ENCODE measurements around the gene C14orf180.
"Not testable (repeated sequence)": the region's sequence is repeated elsewhere in the genome, so short reads cannot be mapped to it uniquely, and the experiment has no call there.

C14orf180 gene

DNA sequence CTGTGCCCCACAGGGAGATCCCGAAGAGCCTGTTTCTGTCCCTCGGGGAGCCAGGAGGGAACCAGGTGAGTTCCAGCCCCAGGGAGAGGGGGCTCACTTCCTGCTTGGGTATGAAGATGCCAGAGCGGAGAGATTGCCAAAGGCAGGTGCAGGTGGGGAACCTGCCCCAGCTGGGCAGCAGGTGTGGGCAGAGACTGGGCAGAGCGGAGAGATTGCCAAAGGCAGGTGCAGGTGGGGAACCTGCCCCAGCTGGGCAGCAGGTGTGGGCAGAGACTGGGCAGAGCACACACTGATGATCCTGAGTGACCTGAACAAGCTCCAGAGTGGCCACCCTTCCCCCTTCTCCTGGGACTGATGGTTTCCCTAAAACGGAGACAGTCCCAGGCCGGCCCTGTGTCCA lies 375 bp downstream of the C14orf180 start:
- DNase-seq: not testable (repeated sequence)

GRCh38 chr14:104580961-104581360 lies 1.4 kb downstream of the C14orf180 start:
- no peak for DNase-seq

DNA sequence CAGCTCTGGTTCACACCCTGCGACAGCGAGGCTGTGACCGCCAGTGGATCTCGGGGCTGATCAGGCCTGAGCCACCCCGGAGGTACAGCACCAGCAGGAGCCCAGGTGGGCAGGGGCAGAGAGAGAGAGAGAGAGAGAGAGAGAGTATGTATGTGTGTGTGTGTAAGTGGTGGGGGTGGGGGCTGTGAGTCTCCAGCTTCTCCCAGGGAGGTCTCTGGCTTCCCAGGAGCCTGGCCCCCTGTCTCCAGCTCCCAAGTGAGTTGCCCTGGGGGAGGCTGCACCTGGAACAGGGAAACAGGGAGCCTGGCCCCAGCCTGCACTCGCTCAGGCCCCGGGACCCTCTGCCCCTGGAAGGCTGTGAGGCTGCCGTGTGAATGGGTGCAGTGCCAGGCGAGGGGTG lies 2.0 kb downstream of the C14orf180 start:
- DNase-seq: no peak

GRCh38 chr14:104582005-104582404 lies 2.4 kb downstream of the C14orf180 start:
- no peak for DNase-seq

GRCh38 chr14:104582662-104583061 lies 3.1 kb downstream of the C14orf180 start:
- DNase-seq: no peak

GRCh38 chr14:104583424-104584306 lies 4.1 kb downstream of the C14orf180 start:
- no peak for DNase-seq

DNA sequence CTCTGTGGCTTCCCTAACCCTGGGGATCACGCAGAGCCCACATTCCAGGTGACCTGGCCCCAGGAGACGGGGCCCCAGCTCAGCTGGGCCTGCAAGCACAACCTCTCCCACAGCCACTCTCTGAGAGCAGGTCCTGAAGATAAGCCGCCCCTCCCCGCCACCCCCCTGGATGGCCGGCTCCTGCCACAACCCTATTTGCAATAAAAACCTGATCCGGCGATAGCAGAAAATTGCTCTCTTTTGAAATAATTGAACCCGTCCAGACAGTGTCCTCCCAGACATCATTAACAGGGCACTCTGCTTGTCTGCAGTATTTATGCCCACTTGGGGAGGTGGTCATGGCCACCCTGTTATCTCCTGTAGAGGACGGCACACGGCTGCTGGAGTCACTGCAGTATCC lies 5.0 kb downstream of the C14orf180 start:
- no peak for DNase-seq

GRCh38 chr14:104585966-104586697 lies 6.6 kb downstream of the C14orf180 start:
- DNase-seq: no peak

GRCh38 chr14:104586832-104587620 lies 7.5 kb downstream of the C14orf180 start:
- no peak for DNase-seq

- no peak for DNase-seq
These were observed 8.1 kb downstream of the C14orf180 start for GRCh38 chr14:104587641-104588040.

- no peak for DNase-seq
These were observed 8.7 kb downstream of the C14orf180 start for GRCh38 chr14:104588066-104588857.

- DNase-seq: no peak
These were observed 10.0 kb downstream of the C14orf180 start for GRCh38 chr14:104589338-104590195.

GRCh38 chr14:104590240-104590965 lies 10.8 kb downstream of the C14orf180 start:
- DNase-seq: no peak

GRCh38 chr14:104591031-104591430 lies 11.5 kb downstream of the C14orf180 start:
- no peak for DNase-seq

GRCh38 chr14:104591506-104592291 lies 12.1 kb downstream of the C14orf180 start:
- no peak for DNase-seq

DNA sequence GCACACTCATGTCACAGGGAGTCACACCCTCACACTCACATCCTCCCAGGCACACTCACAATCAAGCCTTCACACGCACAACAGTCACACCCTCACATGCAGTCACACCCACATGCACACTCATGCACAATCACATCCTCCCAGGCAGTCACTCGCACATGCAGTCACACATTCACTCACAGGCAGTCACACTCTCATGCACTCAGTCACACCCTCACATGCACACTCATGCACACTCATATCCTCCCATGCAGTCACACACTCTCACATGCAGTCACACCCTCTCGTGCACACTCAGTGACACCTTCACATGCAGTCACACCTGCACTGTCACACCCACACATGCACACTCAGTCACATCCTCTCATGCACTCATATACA lies 12.7 kb downstream of the C14orf180 start:
- DNase-seq: no peak

DNA sequence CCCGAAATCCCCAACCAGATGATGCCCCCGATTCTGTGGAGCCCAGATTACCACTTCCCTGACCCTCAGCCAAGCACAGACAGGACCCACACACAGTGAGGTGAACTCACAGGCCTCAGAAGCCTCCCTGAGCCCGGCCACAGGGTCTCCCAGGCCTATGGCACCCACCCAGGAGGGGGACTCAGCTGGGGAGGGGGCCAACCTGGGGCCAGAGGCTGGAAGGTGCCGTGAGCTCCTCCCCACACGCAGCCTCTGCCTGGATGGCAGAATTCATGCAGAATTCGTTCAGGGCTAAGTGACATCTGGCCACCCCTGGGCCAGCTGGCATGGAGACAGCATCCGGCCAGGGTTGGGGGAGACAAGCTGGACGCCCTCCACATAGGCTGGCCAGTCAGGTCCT lies 13.2 kb downstream of the C14orf180 start:
- DNase-seq: no peak

GRCh38 chr14:104593241-104593701 lies 13.7 kb downstream of the C14orf180 start:
- DNase-seq: no peak

DNA sequence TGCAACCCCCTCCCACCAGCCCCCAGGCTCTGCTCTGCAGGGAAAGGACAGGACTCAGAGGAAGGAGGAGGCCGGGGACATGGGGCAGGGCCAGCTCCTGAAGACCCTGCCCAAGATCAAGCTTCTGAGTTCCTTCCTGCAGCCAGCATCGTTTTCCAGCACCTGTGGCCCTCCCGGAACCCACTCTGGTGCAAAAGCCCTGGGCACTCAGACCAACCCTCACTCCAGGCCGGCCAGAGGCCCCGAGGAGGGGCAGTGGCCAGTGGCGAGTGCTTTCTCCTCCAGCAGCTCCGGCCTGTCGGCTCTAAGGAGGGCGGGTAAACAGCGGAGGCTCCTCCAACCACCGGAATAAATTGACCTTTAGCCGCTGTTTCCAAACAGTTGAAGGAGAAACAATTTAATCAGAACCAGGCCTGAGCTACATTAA lies 14.2 kb downstream of the C14orf180 start:
- no peak for DNase-seq

Measured in hematopoietic multipotent progenitor cell treated with erythropoietin and hydrocortisone succinate and interleukin-3 and kit ligand, for 6 days (in vitro differentiated cells).